AG09309 (cell line): Measurements from ENCODE around the gene CARD11.

ENCODE experiments used
- DNase-seq: peaks from one replicate; pipeline ENCODE4 v3.0.0-alpha.2; 2010; ENCODE audit warnings: low read depth
- H3K4me3 ChIP-seq: 2 replicates; pipeline ENCODE4 v1.5.1; 2011; ENCODE audit warnings: mild to moderate bottlenecking, low read depth, low read length, moderate library complexity; ENCODE audit not compliant: control insufficient read depth
- TF ChIP-seq, protein P1 (sequence below): IDR thresholded peaks from 2 replicates; pipeline ENCODE4 v1.5.1; 2011; ENCODE audit warnings: mild to moderate bottlenecking, low read depth, low read length, inconsistent platforms; ENCODE audit not compliant: insufficient read depth, control insufficient read depth; ENCODE audit errors: missing control alignments

The CARD11 gene

GRCh38 chr7:2872296-2872874 is 171.3 kb downstream of the CARD11 start:
- DNase-seq: no peak
- H3K4me3 ChIP-seq: no peak overlapping the region
- TF ChIP-seq, protein P1, sequence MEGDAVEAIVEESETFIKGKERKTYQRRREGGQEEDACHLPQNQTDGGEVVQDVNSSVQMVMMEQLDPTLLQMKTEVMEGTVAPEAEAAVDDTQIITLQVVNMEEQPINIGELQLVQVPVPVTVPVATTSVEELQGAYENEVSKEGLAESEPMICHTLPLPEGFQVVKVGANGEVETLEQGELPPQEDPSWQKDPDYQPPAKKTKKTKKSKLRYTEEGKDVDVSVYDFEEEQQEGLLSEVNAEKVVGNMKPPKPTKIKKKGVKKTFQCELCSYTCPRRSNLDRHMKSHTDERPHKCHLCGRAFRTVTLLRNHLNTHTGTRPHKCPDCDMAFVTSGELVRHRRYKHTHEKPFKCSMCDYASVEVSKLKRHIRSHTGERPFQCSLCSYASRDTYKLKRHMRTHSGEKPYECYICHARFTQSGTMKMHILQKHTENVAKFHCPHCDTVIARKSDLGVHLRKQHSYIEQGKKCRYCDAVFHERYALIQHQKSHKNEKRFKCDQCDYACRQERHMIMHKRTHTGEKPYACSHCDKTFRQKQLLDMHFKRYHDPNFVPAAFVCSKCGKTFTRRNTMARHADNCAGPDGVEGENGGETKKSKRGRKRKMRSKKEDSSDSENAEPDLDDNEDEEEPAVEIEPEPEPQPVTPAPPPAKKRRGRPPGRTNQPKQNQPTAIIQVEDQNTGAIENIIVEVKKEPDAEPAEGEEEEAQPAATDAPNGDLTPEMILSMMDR: no peak

DNA sequence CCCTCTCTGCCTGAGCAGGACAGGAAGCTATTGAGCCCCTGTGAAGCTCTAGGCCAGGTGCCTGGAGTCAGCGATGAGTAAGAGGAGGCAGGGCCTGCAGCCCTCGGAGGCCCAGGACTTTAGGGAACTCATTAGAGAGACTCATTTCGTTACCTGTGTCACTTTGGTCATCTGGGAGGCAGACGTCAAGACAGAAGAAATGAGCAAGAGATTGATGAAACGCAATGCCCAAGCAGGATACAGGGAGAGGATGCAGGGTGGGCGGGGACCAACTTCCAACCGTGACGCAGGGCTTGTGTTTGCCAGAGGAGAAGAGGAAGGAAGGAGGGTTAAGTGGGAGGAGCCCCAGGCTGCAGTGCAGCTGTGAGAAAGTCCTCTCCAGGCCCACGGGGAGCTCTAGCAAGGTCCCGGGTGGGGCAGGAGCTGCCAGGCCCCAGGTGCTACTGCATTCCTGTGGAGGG is 173.2 kb downstream of the CARD11 start:
- DNase-seq: no peak
- TF ChIP-seq, protein P1: no peak
- H3K4me3 ChIP-seq: no peak overlapping the region

GRCh38 chr7:2869981-2870380 is 173.7 kb downstream of the CARD11 start:
- H3K4me3 ChIP-seq: no peak overlapping the region
- no peak for DNase-seq
- TF ChIP-seq, protein P1: no peak

DNA sequence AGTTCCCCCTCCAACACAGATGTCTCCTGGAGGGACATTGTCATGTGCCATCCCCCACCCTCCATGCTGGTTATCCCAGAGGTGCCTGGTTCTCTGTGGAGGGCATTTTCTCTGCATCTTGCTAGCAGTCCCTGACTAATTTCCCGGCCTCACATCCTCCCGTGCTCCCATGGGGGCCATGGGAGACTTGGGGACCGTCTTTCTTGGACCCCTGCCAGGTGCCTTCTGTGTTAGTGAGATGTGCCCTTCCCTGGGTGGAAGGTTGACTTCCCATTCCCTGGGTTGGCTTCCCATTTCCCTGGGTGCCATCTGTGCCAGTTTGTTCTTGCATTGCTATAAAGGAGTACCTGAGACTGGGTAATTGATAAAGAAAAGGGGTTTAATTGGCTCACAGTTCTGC is 177.1 kb downstream of the CARD11 start:
- no peak overlapping the region for H3K4me3 ChIP-seq
- TF ChIP-seq, protein P1: no peak
- DNase-seq: no peak

DNA sequence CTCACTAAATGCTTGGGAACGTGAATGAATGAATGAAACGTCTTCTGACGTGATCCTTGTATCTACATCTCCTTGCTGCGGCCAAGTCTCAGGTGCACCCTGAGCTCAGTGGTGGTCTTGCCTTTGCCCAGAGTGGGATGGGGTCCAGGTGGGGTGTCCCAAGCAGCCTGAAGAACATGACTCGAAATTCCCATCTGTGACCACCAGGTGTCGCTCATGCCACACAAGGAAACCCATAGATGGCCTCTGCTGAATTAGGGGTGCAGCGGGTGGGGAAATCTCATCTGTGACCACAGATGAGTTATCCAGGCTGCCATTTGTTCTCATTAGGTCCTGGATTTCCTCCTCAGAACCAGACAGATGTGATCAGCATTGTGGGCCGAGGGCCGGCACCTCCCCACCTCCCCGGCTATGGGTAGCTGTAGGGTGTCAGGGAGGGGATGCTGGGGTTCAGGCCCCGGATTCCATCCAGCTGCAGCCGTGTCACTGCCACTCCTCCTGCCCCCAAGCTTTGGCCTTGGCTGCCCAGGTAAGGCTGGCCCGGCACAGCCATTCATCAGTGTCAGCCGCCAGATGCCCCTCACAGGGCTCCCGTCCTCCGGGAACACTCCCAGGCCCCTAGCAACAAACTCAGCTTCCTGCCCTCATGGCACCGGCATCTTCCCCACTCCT is 178.5 kb downstream of the CARD11 start:
- no peak overlapping the region for H3K4me3 ChIP-seq
- TF ChIP-seq, protein P1: peak; percentile 89
- no peak for DNase-seq

DNA sequence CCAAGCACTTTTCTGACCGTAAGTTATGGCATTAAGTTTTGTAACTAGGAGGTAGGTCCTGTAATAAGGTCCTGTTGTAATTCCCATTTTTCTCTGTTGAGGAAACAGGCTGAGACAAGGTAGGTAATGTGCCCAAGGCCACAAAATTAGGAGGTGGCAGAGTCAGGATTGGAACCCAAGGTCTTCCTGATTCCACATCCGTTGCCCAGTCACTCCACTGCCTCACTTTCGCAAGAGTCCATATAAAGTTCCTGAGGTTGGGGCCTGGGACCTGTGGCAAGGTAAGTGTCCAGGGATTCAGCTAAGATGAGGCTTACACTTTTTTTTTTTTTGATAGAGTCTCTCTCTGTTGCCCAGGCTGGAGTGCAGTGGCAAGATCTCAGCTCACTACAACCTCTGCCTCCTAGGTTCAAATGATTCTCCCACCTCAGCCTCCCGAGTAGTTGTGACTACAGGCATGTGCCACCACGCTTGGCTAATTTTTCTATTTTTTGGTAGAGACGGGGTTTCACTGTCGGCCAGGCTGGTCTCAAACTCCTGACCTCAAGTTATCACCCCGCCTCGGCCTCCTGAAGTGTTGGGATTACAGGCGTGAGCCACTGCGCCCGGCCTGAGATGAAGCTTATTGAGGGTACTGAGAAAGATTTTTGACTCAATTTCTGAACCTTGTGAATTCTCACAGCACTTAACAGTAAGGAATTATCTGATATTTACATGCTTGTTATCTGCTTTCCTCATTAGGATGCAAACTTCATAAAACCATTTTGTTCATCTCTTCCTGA is 179.3 kb downstream of the CARD11 start:
- TF ChIP-seq, protein P1: no peak
- peak overlapping the region; percentile 33 for H3K4me3 ChIP-seq
- no peak for DNase-seq
